Measurements from ENCODE around the gene ACAD9. TPM values are rescaled to one million over a fixed set of nuclear protein-coding genes. Genes with fewer than 3 reads are reported as not detected.

Gene ACAD9
- total RNA-seq, 2 donors from 2014 or later: 37.0 to 62.4 TPM

DNA sequence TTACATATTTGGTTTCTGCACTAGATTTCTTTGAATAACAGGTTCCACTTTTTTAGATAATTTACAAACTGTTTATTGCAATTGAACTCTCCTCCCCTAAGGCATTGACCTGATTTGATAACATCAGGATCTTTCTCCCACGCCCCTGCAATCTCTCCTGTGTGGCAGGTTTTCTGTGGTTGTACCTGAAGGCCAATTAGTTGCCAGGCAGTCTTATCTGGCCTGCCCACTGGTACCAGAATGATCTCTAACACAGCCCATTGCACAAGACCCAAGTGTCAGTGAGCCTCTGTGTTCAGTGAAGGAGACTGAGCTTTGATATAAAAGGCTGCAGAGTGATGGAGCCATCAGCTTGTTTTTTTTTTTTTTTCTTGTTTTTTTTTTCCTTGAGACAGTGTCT, 3.3 kb downstream of the ACAD9 start:
- ATAC-seq (no peak), DNase-seq (no peak)
- Mint-ChIP-seq H3K4me1 (peaks cover 45% of the 10 kb centered on the region), H3K27ac (no peak overlapping the region), H3K27me3 (no peaks in the 10 kb centered on the region), H3K4me3 (no peak overlapping the region), H3K36me3 (ENCODE audit: low read depth) (peaks cover 5% of the 10 kb centered on the region)
- no peaks in the 10 kb centered on the region for H3K9me3 ChIP-seq (ENCODE audit: control insufficient read depth, low read length, poor library complexity, severe bottlenecking)

DNA sequence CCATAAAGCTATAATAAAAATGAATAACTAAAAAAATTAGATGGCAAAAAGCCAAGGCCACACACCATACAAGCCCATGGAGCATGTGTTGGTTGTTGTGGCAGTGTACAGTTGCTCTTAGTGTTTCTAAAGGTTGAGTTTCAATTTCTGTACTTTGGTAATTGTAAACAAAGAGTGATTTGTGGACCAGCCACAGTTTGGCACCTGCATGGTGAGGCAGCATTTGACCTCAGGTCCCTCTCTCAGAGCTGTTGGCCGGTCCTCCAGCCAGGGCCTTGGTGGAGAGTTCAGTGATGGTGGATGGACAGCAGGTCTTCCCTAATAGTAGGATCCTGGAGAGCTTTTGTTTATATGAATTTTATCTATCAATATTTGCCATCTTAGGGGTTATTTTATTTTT, 5.6 kb downstream of the ACAD9 start:
- Mint-ChIP-seq H3K27ac (no peak overlapping the region), H3K4me1 (peaks cover 26% of the 10 kb centered on the region)

DNA sequence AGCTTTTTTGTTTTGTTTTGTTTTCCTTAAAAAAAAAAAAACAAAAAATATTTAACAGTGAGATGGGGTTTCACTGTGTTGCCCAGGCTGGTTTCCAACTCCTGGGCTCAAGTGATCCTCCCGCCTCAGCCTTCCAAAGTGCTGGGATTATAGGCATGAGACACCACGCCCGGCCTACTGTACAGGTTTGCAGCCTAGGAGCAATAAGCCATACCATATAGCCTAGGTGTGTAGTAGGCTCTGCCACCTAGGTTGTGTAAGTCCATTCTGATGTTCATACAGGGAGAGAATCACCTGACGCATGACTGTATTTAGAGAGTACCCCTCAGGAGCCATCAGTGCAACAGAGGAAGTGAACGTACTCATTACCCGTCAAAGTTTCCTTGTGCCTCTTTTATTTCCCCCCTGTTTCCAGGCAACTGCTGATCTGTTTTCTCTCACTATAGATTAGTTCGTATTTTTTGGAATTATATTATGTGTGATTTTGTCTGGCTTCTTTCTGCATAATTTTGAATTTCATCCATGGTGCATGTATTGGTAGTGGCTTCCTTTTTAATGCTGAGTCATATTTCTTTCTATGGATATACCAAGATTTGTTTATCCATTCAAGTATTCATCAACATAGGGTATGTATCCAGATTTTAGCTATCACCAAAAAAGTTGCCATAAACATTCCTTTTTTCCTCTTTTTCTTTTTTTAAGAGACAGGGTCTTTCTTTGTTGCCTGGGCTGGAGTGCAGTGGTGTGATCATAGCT, 9.9 kb downstream of the ACAD9 start:
- Mint-ChIP-seq H3K27ac (no peak overlapping the region), H3K27me3 (no peaks in the 10 kb centered on the region), H3K4me3 (no peak overlapping the region), H3K4me1 (no peaks in the 10 kb centered on the region), H3K36me3 (ENCODE audit: low read depth) (no peaks in the 10 kb centered on the region)
- DNase-seq (no peak), ATAC-seq (no peak)
- no peaks in the 10 kb centered on the region for H3K9me3 ChIP-seq (ENCODE audit: control insufficient read depth, low read length, poor library complexity, severe bottlenecking)

More for the DNA sequence above, 5.6 kb downstream of the ACAD9 start:
- Mint-ChIP-seq H3K4me3 (no peak overlapping the region), H3K36me3 (ENCODE audit: low read depth) (peaks cover 5% of the 10 kb centered on the region), H3K27me3 (no peaks in the 10 kb centered on the region)
- no peaks in the 10 kb centered on the region for H3K9me3 ChIP-seq (ENCODE audit: control insufficient read depth, low read length, poor library complexity, severe bottlenecking)
- ATAC-seq: no peak
- no peak for DNase-seq

DNA sequence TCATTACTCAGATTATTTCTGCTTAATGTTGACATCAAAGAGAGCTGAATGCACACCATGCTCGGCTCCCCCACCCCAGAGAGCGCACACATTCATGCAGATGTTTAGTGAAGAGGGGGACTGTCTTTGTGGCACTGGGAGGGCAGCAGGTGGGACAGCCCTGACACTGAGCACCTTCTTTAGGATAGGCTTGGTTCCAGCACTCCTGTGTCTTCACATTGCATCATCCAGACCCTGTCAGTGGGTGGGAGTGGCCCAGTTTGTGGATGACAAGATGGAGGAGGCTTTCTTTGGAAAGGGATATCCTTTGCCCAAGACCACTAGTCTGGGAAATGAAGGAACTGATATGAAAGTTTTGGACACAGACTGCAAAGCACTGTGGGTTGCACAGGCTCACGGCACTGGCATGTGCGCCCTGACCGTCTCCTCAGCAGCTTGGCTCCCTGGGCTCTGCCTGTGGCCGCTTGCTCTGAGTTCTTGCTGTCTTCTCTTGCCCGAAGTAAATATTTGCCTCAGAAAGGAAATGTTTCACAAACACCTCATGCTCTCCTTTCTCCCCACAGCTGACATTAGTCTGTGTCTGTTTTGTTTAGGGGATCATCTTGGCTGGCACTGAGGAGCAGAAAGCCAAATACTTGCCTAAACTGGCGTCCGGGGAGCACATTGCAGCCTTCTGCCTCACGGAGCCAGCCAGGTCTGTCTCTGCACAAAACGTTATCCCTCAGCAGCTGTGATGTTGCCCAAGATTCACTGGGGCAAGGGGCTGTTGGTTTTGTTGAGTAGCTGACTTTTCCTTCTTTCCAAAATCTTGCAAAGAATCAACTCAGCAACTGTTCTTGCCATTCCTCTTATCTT, 16.6 kb downstream of the ACAD9 start:
- no peaks in the 10 kb centered on the region for H3K27me3 Mint-ChIP-seq
- no peaks in the 10 kb centered on the region for H3K9me3 ChIP-seq (ENCODE audit: control insufficient read depth, low read length, poor library complexity, severe bottlenecking)
- H3K4me3 Mint-ChIP-seq: no peak overlapping the region
- no peak for DNase-seq
- peaks cover 5% of the 10 kb centered on the region for H3K36me3 Mint-ChIP-seq (ENCODE audit: low read depth)
- ATAC-seq: no peak
- peaks cover 4% of the 10 kb centered on the region for H3K4me1 Mint-ChIP-seq
- no peak overlapping the region for H3K27ac Mint-ChIP-seq

DNA sequence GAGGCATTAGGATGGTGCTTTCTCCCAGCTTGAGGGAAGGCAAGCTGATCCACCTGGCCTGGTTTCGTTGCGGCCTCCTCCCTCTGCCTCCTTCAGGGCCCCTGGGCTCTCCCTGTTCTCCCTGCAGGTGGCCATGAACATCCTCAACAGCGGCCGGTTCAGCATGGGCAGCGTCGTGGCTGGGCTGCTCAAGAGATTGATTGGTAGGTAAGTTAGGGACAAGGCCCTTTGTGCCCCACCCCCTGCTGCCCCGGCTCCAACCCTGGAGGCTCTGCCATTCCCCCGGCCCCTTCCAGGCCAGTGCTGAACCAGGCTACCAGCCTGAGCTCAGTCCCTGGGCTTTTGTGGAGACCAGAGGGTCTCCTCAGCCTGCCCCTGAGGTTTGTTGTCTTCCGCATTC, 23.0 kb downstream of the ACAD9 start:
- no peak overlapping the region for H3K4me3 Mint-ChIP-seq
- ATAC-seq (no peak), DNase-seq (no peak)
- peak overlapping the region; percentile 6 for H3K27ac Mint-ChIP-seq
- no peaks in the 10 kb centered on the region for H3K4me1 Mint-ChIP-seq
- no peaks in the 10 kb centered on the region for H3K9me3 ChIP-seq (ENCODE audit: control insufficient read depth, low read length, poor library complexity, severe bottlenecking)
- no peaks in the 10 kb centered on the region for H3K27me3 Mint-ChIP-seq
- peaks cover 10% of the 10 kb centered on the region for H3K36me3 Mint-ChIP-seq (ENCODE audit: low read depth)

DNA sequence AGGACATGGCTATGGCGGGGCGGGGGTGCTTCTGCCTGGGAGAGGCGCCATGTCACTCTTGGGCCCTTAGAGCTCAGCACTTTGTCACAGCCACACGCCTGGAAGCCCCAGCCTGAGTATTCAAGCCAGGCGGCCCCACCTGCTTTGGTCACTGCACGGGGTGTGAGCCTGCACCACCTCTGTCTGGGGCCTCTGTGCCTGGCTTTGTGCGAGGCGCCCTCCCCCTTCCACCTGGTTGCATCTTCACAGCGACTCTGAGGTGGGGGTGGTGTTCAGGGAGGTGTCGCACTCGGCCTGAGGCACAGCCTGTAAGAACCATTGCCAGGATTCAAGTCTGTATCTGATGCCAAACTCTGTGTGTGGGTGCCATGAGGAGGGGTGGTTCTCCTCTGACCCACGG, 24.1 kb downstream of the ACAD9 start:
- peaks cover 10% of the 10 kb centered on the region for H3K36me3 Mint-ChIP-seq (ENCODE audit: low read depth)
- H3K4me3 Mint-ChIP-seq: no peak overlapping the region
- DNase-seq: no peak
- H3K4me1 Mint-ChIP-seq: no peaks in the 10 kb centered on the region
- no peaks in the 10 kb centered on the region for H3K27me3 Mint-ChIP-seq
- no peaks in the 10 kb centered on the region for H3K9me3 ChIP-seq (ENCODE audit: control insufficient read depth, low read length, poor library complexity, severe bottlenecking)
- no peak overlapping the region for H3K27ac Mint-ChIP-seq
- no peak for ATAC-seq

DNA sequence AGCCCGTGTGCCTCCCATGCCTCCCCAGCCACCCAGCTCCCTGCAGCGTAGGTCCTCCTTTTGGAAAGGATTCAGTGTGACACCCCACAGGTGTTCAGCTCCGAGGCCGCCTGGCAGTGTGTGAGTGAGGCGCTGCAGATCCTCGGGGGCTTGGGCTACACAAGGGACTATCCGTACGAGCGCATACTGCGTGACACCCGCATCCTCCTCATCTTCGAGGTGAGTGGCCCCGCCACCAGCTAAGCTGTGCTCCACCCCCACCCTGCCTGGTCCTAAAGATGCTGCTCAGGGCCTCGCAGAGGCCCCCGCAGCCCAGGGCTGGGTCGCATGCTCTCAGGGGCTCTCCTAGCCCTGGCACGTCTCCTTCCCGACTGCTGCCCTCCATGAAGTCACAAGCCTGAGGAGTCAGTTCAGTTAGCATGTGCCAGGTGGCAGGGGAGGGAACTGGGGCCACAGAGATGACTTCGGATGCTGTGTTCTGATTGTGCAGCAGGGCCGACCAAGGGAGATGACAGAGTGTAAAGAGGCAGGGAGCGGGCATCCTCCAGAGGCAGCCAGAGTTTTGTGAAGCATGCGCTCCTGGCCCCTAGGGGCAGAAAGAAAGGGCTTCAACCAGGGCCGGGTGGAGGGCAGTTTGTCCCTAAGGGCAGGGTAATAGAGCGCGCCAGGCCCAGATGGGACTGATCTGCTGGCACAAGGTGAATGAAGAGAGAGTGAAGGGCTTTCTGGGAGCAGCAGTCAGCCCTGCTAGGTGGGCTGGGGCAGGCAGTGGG, 26.8 kb downstream of the ACAD9 start:
- peak overlapping the region; percentile 74 for H3K27ac Mint-ChIP-seq
- no peaks in the 10 kb centered on the region for H3K27me3 Mint-ChIP-seq
- no peaks in the 10 kb centered on the region for H3K9me3 ChIP-seq (ENCODE audit: control insufficient read depth, low read length, poor library complexity, severe bottlenecking)
- ATAC-seq: no peak
- H3K4me1 Mint-ChIP-seq: no peaks in the 10 kb centered on the region
- H3K4me3 Mint-ChIP-seq: no peak overlapping the region
- H3K36me3 Mint-ChIP-seq (ENCODE audit: low read depth): peaks cover 7% of the 10 kb centered on the region
- DNase-seq: no peak

DNA sequence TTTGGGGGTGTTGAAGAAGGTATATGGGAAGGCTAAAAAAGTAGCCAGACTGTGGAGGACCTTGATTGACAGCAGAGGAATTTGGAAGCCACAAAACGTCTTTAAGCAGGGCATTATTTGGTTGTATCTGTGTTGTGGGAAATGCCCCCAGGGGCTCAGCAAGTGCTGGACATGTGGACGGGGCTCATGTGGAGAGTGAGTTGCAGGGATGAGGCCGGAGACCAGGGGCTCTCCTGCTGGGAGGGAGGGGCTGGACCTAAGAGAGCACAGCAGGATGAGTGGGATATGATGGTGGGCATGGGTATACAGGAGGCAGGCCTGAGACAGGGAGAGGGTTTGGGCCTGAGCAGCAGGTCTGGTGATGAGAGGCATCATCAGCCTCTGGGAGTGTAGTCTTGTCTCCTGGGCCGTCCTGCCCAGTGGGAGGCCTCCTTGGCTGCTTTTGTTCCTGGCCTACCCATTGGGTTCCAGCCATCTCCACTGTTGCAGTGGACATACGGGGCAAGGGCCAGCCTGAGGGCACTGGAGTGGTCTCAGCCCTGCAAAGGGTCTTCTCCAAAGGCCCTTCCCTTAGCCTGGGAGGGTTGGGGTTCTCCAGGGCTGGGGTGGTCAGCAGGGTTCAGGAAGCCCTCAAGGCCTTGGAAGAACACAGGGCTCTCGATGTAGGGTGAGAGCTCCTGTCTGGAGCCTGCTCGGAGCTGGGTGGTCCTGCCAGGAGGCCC, 27.5 kb downstream of the ACAD9 start:
- H3K9me3 ChIP-seq (ENCODE audit: control insufficient read depth, low read length, poor library complexity, severe bottlenecking): no peaks in the 10 kb centered on the region
- no peaks in the 10 kb centered on the region for H3K27me3 Mint-ChIP-seq
- DNase-seq (no peak), ATAC-seq (no peak)
- peaks cover 7% of the 10 kb centered on the region for H3K36me3 Mint-ChIP-seq (ENCODE audit: low read depth)
- H3K4me1 Mint-ChIP-seq: no peaks in the 10 kb centered on the region
- H3K4me3 Mint-ChIP-seq: no peak overlapping the region
- peak overlapping the region; percentile 74 for H3K27ac Mint-ChIP-seq

DNA sequence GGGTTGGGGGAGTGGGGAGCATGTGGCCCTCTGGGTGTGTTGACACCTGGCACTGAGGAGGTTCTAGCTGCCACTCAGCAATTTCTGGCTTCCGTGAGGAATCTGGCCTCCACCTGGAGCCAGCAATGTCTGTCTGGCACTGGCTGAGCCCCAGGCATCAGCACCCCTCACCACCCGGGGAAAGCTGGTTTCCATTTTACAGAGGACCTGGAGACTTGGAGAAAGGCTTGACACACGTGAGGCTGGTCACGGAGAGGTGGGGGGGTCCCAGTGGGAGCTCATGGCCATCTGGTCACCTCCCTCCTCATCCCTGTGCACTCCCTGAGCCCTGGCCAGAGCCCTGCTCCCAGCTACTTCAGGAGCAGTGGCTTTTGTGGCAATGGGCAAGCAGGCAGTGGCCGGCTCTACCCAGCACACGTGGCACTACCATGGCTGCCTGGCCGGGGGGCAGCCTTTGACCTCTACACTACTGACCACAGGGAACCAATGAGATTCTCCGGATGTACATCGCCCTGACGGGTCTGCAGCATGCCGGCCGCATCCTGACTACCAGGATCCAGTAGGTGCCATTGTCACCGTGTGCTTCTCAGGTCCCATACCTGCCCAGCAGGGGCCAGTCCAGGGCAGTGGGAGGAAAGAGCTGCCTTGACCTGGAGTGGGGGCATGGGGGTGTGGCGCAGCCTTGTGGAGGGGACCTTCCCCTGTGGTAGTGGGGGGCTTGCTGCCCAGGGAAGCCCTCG, 28.5 kb downstream of the ACAD9 start:
- H3K36me3 Mint-ChIP-seq (ENCODE audit: low read depth): peaks cover 7% of the 10 kb centered on the region
- no peak overlapping the region for H3K27ac Mint-ChIP-seq
- ATAC-seq (no peak), DNase-seq (no peak)
- no peak overlapping the region for H3K4me3 Mint-ChIP-seq
- H3K4me1 Mint-ChIP-seq: no peaks in the 10 kb centered on the region
- no peaks in the 10 kb centered on the region for H3K27me3 Mint-ChIP-seq
- H3K9me3 ChIP-seq (ENCODE audit: control insufficient read depth, low read length, poor library complexity, severe bottlenecking): no peaks in the 10 kb centered on the region

DNA sequence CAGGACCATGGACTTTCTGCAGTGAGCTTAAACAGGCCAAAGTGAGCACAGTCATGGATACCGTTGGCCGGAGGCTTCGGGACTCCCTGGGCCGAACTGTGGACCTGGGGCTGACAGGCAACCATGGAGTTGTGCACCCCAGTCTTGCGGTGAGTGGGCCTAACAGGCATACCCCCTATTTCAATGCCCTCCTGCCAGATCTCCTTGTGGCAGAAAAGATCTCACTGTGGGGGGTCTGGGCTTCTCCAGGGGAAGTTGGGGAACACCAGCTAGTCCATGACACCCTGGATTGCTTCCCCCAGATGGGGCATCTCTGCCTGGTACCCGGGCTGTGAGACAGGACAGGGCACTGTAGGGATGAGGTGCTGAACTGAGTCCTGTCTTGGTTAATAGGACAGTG, 29.5 kb downstream of the ACAD9 start:
- H3K36me3 Mint-ChIP-seq (ENCODE audit: low read depth): peaks cover 7% of the 10 kb centered on the region
- DNase-seq (no peak), ATAC-seq (no peak)
- H3K4me1 Mint-ChIP-seq: no peaks in the 10 kb centered on the region
- no peak overlapping the region for H3K27ac Mint-ChIP-seq
- no peak overlapping the region for H3K4me3 Mint-ChIP-seq
- H3K27me3 Mint-ChIP-seq: no peaks in the 10 kb centered on the region
- no peaks in the 10 kb centered on the region for H3K9me3 ChIP-seq (ENCODE audit: control insufficient read depth, low read length, poor library complexity, severe bottlenecking)

DNA sequence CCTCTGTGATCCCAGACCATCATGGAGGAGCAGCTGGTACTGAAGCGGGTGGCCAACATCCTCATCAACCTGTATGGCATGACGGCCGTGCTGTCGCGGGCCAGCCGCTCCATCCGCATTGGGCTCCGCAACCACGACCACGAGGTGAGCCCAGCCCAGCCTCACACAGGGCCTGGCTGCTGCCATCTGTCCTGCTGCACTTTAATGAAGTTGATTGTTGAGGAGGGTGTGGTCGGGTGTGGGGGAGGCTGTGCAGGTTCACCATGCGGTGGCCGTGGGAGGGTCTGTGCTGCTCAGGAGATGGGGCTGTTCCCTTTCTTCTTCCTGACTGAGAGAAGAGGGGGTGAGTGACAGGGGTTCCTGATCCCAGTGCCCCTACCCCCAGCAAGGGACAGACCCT, 30.6 kb downstream of the ACAD9 start:
- Mint-ChIP-seq H3K4me1 (no peaks in the 10 kb centered on the region), H3K27me3 (no peaks in the 10 kb centered on the region), H3K4me3 (no peak overlapping the region), H3K36me3 (ENCODE audit: low read depth) (peaks cover 5% of the 10 kb centered on the region), H3K27ac (no peak overlapping the region)
- DNase-seq (no peak), ATAC-seq (no peak)
- no peaks in the 10 kb centered on the region for H3K9me3 ChIP-seq (ENCODE audit: control insufficient read depth, low read length, poor library complexity, severe bottlenecking)

DNA sequence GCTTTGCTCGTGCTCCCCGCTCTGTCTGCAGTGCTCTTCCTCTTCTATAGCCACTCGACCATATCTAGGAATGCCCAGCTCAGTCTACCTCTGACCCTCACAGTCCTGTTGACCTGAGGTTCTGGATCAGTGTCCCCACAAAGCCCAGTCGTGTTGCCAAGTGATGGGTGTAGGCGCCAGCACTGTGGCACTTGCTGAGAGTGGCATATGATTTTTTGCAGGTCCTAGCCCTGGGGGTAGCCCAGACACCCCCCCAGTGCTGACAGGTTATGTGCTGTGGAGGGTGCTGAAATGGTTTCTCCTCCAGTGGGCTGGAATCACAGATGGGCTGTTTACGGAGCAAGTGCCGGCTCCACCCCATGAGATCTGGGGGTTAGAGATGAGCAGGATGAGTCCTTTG, 32.5 kb downstream of the ACAD9 start:
- peaks cover 1% of the 10 kb centered on the region for H3K36me3 Mint-ChIP-seq (ENCODE audit: low read depth)

More for the DNA sequence above, 32.5 kb downstream of the ACAD9 start:
- H3K4me1 Mint-ChIP-seq: no peaks in the 10 kb centered on the region
- no peak overlapping the region for H3K4me3 Mint-ChIP-seq
- peak overlapping the region; percentile 54 for H3K27ac Mint-ChIP-seq
- no peaks in the 10 kb centered on the region for H3K9me3 ChIP-seq (ENCODE audit: control insufficient read depth, low read length, poor library complexity, severe bottlenecking)
- no peak for ATAC-seq
- DNase-seq: no peak
- no peaks in the 10 kb centered on the region for H3K27me3 Mint-ChIP-seq
